Chondrocyte (in vitro differentiated cells): Measurements from ENCODE around the gene SNX9. TPM values are rescaled to one million over a fixed set of nuclear protein-coding genes. Genes with fewer than 3 reads are reported as not detected.

Experiments used
- DNase-seq: peaks from one replicate; pipeline ENCODE4 v3.0.0; 2021; ENCODE audit warnings: mixed read lengths, low spot score
- H3K27ac Mint-ChIP-seq: one replicate; pipeline ENCODE4 v1.8.0; 2021; ENCODE audit warnings: mild to moderate bottlenecking, moderate library complexity, mixed read lengths; ENCODE audit not compliant: unreplicated experiment
- H3K27me3 Mint-ChIP-seq: 2 replicates; pipeline ENCODE4 v1.8.0; 2021; ENCODE audit warnings: low read depth, mixed read lengths
- H3K36me3 Mint-ChIP-seq: 2 replicates; pipeline ENCODE4 v1.8.0; 2021; ENCODE audit warnings: low read depth, mixed read lengths
- H3K4me1 Mint-ChIP-seq: 2 replicates; pipeline ENCODE4 v1.8.0; 2021; ENCODE audit warnings: low read depth, mild to moderate bottlenecking, mixed read lengths
- H3K4me3 Mint-ChIP-seq: one replicate; pipeline ENCODE4 v1.8.0; 2021; ENCODE audit warnings: mild to moderate bottlenecking, moderate library complexity, mixed read lengths; ENCODE audit not compliant: unreplicated experiment
- H3K9me3 Mint-ChIP-seq: 2 replicates; pipeline ENCODE4 v1.8.0; 2021; ENCODE audit warnings: low read depth, mixed read lengths
- total RNA-seq: library from RNA; stranded (reverse); gene quantifications from 3 replicates; pipeline ENCODE4 v1.2.1, GENCODE V29; 2021
- TF ChIP-seq, protein P1 (sequence below): fragments of 200-600 bp; sonication (generic); IDR thresholded peaks from 2 replicates; pipeline ENCODE4 v1.5.0; 2021; ENCODE audit warnings: antibody characterized with exemption, mild to moderate bottlenecking, moderate library complexity

Gene SNX9
- total RNA-seq, 1 donor from 2014 or later = 43.9 TPM

DNA sequence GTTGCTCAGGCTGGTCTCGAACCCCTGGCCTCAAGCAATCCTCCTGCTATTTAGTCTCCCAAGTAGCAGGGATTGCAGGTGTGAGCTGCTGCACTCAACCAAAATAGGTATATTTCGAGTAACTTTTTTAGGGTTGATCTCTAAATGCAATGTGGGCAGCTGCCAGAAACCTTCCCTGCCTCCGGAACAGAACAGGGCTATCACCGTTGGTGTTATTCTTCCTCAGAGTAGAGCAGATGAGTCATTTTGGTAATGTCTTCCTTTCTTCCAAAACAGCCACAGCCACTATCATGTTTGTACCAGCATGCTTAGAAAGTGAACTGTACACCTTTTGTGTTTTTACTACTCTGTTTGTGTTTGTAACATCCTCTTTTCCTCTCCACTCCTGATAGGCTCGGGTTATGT is 44.1 kb downstream of the SNX9 start:
- no peak for DNase-seq
- H3K27me3 Mint-ChIP-seq = no peaks in the 10 kb centered on the region
- no peak overlapping the region for H3K27ac Mint-ChIP-seq
- H3K36me3 Mint-ChIP-seq = no peaks in the 10 kb centered on the region
- H3K9me3 Mint-ChIP-seq = no peaks in the 10 kb centered on the region
- no peak overlapping the region for H3K4me3 Mint-ChIP-seq
- TF ChIP-seq, protein P1, sequence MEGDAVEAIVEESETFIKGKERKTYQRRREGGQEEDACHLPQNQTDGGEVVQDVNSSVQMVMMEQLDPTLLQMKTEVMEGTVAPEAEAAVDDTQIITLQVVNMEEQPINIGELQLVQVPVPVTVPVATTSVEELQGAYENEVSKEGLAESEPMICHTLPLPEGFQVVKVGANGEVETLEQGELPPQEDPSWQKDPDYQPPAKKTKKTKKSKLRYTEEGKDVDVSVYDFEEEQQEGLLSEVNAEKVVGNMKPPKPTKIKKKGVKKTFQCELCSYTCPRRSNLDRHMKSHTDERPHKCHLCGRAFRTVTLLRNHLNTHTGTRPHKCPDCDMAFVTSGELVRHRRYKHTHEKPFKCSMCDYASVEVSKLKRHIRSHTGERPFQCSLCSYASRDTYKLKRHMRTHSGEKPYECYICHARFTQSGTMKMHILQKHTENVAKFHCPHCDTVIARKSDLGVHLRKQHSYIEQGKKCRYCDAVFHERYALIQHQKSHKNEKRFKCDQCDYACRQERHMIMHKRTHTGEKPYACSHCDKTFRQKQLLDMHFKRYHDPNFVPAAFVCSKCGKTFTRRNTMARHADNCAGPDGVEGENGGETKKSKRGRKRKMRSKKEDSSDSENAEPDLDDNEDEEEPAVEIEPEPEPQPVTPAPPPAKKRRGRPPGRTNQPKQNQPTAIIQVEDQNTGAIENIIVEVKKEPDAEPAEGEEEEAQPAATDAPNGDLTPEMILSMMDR = no peak
- H3K4me1 Mint-ChIP-seq = peaks cover 20% of the 10 kb centered on the region

DNA sequence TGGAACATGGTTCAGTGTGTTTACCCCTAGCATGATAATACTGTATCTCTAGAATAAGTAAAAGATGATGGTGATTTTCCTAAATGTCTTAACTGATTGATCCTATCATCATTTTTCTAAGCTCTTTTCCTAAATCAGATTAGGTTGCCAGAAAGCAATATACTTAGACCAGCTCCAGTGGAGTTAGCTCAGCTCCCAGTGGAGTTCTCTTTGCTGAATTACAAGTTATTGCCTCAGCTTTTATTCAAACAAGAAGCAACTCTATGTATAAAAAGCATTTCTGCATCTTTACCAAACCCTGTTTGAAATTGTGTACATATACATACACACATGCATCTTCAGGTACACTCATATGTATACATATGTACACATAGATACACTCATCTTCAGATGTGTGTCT is 44.9 kb downstream of the SNX9 start:
- Mint-ChIP-seq H3K4me1 (peaks cover 12% of the 10 kb centered on the region), H3K4me3 (no peak overlapping the region), H3K9me3 (no peaks in the 10 kb centered on the region), H3K27me3 (no peaks in the 10 kb centered on the region), H3K27ac (no peak overlapping the region), H3K36me3 (no peaks in the 10 kb centered on the region)
- TF ChIP-seq, protein P1 = no peak
- DNase-seq = no peak

- no peaks in the 10 kb centered on the region for H3K27me3 Mint-ChIP-seq
- TF ChIP-seq, protein P1 = no peak
These were observed 45.8 kb downstream of the SNX9 start for GRCh38 chr6:157868835-157869234.

GRCh38 chr6:157869673-157870302 is 46.7 kb downstream of the SNX9 start:
- no peak overlapping the region for H3K27ac Mint-ChIP-seq
- no peak for DNase-seq
- peaks cover 3% of the 10 kb centered on the region for H3K4me1 Mint-ChIP-seq
- H3K9me3 Mint-ChIP-seq = no peaks in the 10 kb centered on the region
- H3K27me3 Mint-ChIP-seq = no peaks in the 10 kb centered on the region
- peaks cover 8% of the 10 kb centered on the region for H3K36me3 Mint-ChIP-seq
- TF ChIP-seq, protein P1 = no peak
- H3K4me3 Mint-ChIP-seq = no peak overlapping the region

More at GRCh38 chr6:157868835-157869234, 45.8 kb downstream of the SNX9 start:
- Mint-ChIP-seq H3K9me3 (no peaks in the 10 kb centered on the region), H3K36me3 (peaks cover 3% of the 10 kb centered on the region), H3K4me3 (no peak overlapping the region), H3K4me1 (peaks cover 5% of the 10 kb centered on the region), H3K27ac (no peak overlapping the region)
- DNase-seq = no peak

GRCh38 chr6:157873735-157874344 is 50.8 kb downstream of the SNX9 start:
- Mint-ChIP-seq H3K4me3 (no peak overlapping the region), H3K36me3 (peaks cover 20% of the 10 kb centered on the region), H3K27me3 (no peaks in the 10 kb centered on the region), H3K4me1 (peaks cover 8% of the 10 kb centered on the region), H3K9me3 (no peaks in the 10 kb centered on the region), H3K27ac (no peak overlapping the region)
- TF ChIP-seq, protein P1 = peak; percentile 94
- no peak for DNase-seq
